NCI-H2227 (cell line): ENCODE results near the gene GJD4.

ENCODE experiments used
- DNase-seq: peaks from one replicate; lab custom pipeline; 2025; ENCODE audit not compliant: unreplicated experiment; lab: John Stamatoyannopoulos, UW

Gene GJD4

GRCh38 chr10:35578618-35578956 lies 26.6 kb upstream of the GJD4 start:
- DNase-seq, result no peak

- no peak for DNase-seq
Measured at GRCh38 chr10:35579116-35579515, 26.0 kb upstream of the GJD4 start.

- DNase-seq, result no peak
Measured at GRCh38 chr10:35579726-35580422, 25.3 kb upstream of the GJD4 start.

- no peak for DNase-seq
Measured at GRCh38 chr10:35580423-35580770, 24.7 kb upstream of the GJD4 start.

DNA sequence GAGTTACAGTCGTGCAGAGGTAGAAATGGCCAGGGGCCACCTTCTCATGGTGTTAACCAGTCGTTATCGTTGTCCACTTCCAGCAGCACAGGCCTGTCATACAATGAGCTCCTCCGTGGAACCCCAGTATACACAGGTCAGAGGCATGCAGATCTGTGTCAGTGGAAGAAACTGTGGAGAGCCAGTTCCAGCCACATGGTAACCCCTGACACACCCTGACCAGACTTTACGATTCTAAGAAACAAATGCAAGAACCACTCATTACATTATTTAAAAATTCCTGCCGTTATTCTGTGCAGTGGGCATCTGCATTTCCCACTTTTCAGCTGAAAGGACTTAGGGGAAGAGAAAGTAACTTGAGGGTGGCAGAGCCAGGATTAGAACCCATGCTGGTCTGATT lies 23.5 kb upstream of the GJD4 start:
- no peak for DNase-seq

- no peak for DNase-seq
Measured at GRCh38 chr10:35584946-35585345, 20.2 kb upstream of the GJD4 start.

DNA sequence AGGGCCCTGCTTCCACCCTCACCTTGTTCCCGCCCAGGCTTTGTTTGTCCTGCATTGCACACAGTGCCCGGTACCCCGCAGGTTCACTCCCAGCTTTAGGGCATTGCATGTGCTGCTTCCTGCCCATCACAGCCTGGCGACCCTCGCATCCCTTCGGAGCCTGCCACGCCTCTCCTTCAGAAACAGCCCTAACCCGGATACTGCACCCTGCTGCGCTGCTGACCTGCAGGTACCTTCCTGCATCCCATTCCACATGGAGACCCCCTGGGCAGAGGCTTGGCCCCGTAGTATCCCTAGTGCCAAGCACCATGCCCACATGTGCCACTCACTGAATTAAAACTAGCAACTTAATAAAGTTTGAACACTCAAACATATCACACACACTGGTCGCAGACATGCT lies 19.8 kb upstream of the GJD4 start:
- no peak for DNase-seq

DNA sequence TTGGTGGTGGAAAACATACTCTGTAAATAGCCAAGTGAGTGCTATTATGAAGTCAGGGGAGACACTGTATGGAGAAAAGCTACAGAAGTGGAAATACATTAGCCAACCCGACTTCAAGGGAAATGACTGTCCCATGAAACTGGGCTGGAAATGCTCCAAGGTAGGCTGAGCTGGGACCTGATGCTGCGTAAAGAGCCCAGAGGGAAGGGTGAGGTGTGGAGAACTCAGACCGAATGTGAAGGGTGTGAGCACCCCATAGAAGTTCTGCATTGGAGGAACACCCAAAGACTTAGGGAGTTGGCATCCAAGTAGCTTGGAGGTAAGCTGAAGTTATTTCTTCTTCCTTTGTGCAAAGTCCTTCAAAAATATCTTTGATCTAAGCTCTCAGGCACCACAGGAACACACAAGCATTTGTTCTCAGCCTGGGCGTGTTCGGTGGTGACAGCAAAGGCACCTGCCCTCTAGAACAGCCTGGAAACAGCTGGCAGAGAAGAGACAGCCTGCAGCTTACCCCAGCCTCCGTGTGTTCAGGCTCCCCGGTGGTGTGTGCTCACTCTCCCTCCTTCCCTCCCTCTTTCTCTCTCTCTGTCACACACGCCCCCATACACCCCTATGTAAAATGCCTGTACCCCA lies 19.1 kb upstream of the GJD4 start:
- DNase-seq, result no peak

DNA sequence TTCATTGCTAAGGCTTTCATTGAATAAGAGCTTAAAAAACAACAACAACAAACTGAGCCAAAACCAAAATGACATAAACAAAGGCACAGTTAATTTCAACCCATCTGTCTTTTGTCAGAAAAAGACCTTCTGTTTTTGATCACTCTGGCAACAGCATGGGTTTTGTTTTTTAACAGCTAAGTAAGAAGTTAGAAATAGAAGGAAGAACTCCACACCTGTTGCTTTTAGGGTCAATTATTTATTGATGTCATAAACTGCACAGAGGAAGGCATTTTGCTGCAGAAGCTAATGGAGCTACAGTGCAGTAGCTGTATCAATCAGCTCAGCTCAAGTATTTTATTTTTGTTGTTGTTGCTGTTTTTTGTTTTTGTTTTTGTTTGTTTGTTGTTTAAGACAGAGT lies 16.3 kb upstream of the GJD4 start:
- DNase-seq, result no peak

DNA sequence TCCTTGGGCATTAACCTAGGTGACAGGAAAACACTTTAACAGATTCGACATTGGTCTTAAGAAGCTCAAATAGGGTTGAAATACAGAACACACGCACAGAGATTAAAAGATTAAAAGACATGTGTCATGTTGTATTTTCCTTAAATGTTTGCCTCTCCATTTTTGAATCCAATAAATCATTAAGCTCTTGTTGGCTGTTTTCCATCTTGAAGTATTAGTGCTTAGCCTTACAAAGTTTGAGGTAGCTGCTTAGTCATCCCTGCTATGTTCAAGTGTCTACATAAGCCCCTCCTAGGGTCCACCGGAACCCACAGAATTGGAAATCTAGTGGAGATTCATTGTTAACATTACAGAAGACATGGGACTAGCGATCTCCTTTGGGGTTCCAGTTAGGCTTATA lies 12.7 kb upstream of the GJD4 start:
- no peak for DNase-seq

DNA sequence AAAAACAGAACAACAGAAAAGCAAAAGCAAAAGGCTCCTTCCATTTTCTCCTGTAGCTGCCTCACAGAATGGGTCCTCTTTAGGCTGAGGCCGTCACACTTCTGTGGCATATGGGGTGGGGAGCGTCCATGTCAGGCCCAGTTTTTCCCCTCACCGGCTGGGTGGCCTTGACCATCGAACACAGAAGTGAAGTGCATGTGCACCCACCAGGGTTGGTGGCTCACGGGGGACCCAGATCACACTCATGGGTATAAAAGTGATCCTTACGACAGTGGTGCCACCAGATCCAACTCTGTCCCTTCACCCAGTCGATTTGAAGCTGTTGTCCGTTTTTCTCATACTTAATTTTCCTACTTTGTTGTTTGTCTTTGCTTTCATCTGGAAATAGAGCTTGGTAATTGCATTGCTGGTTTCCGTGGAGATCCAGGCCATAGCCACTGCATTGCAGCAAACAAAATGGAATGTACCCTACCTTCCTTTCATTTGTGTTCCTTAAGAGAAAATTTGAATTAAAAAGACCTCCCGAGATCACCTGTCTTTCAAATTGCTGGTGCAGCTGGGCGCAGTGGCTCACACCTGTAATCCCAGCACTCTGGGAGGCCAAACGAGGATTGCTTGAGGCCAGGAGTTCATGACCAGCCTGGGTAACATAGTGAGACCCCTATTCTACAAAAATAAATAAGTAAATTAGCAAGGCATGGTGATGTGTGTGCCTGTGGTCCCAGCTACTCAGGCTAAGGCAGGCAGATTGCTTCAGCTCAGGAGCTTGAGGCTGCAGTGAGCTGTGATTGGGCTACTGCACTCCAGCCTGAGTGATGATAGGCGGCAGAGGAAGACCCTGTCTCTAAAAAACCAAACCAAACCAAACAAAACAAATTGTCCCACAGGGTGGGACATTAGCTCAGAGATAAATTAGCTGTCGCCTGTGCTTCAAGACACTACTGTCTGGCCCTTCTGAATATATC lies 10.7 kb upstream of the GJD4 start:
- no peak for DNase-seq

DNA sequence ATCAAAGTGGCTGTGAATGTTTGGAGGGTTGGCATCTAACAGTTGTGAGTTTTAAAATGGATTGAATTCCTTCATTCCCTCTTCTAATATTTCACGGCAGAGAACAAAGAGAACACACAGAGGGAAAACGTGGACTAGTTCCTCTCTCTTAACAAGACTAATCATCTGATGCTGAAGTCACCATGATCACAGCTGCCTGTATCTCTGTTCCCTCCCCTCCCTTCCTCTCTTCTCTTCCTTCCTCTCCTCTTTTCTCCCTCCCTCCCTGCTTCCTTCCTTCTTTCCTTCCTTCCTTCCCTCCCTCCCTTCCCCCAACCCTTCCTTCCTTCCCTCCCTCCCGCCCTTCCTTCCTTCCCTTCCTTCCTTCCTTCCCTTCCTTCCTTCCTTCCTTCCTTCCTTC lies 10.0 kb upstream of the GJD4 start:
- DNase-seq, result no peak

DNA sequence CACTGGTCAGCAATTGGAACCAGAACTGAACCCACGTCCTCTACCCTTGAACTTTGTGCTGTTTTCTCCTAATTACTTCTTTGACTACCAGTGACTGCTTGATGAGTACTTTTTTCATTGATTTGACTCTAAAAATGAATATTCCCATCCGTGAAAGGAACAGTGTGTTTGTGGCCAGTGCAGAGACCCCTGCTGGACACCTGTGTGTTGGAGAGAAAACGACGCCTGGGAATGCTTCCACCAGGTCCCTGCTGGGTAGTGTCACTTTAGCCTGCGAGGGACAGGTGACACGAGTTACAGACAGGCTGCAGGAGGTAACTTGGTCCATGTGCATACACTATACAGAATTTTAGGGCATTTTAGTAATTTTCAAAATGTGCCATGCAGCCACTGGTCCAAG lies 6.8 kb upstream of the GJD4 start:
- no peak for DNase-seq

GRCh38 chr10:35600193-35600592 lies 4.9 kb upstream of the GJD4 start:
- no peak for DNase-seq

- no peak for DNase-seq
Measured at GRCh38 chr10:35606430-35606829, 1.3 kb downstream of the GJD4 start.

DNA sequence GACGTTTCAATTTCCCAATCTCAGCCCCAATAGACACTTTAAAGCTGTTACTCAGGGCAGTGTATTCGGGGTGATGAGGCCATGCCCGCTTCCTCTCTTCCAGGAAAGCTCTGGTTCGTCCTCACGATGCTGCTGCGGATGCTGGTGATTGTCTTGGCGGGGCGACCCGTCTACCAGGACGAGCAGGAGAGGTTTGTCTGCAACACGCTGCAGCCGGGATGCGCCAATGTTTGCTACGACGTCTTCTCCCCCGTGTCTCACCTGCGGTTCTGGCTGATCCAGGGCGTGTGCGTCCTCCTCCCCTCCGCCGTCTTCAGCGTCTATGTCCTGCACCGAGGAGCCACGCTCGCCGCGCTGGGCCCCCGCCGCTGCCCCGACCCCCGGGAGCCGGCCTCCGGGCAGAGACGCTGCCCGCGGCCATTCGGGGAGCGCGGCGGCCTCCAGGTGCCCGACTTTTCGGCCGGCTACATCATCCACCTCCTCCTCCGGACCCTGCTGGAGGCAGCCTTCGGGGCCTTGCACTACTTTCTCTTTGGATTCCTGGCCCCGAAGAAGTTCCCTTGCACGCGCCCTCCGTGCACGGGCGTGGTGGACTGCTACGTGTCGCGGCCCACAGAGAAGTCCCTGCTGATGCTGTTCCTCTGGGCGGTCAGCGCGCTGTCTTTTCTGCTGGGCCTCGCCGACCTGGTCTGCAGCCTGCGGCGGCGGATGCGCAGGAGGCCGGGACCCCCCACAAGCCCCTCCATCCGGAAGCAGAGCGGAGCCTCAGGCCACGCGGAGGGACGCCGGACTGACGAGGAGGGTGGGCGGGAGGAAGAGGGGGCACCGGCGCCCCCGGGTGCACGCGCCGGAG lies 2.6 kb downstream of the GJD4 start:
- peak; percentile 16 for DNase-seq

GRCh38 chr10:35608328-35608672 lies 3.2 kb downstream of the GJD4 start:
- no peak for DNase-seq

- no peak for DNase-seq
Measured at GRCh38 chr10:35611750-35612149, 6.6 kb downstream of the GJD4 start.

- DNase-seq, result no peak
Measured at GRCh38 chr10:35612385-35613106, 7.4 kb downstream of the GJD4 start.

DNA sequence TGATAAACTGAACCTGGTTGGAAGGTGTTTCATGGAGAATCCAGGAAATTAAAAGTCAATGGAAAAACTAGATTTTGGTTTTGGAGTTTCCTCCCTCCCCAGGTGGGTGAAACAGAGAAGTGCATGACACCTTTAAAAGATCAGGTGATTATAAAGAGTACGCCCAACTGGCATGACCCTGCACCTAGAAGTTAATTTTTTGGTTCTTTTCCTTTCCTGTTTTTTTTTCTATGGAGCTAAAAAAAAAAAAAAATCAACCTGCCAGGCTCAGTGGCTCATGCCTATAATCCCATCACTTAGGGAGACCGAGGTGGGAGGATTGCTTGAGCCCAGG lies 7.9 kb downstream of the GJD4 start:
- no peak for DNase-seq
